ENCODE data around the gene PDXK. TPM values are rescaled to one million over a fixed set of nuclear protein-coding genes. Genes with fewer than 3 reads are reported as not detected.

The PDXK gene
- total RNA-seq, 1 donor from 2014 or later, result 92.4 TPM

GRCh38 chr21:43762303-43763128 is 43.6 kb downstream of the PDXK start:
- intact Hi-C loops (cut with micrococcal nuclease), result no loop called here

- intact Hi-C loops (cut with micrococcal nuclease), result no loop called here
Measured at GRCh38 chr21:43763901-43764523, 45.1 kb downstream of the PDXK start.

GRCh38 chr21:43764576-43765495 is 45.9 kb downstream of the PDXK start:
- intact Hi-C loops (cut with micrococcal nuclease), result no loop called here

GRCh38 chr21:43766734-43767497 is 48.0 kb downstream of the PDXK start:
- intact Hi-C loops (cut with micrococcal nuclease), result no loop called here

GRCh38 chr21:43767498-43767983 is 48.6 kb downstream of the PDXK start:
- intact Hi-C loops (cut with micrococcal nuclease), result no loop called here

GRCh38 chr21:43767984-43768867 is 49.3 kb downstream of the PDXK start:
- intact Hi-C loops (cut with micrococcal nuclease), result no loop called here

- intact Hi-C loops (cut with micrococcal nuclease), result no loop called here
Measured at GRCh38 chr21:43768868-43769167, 49.9 kb downstream of the PDXK start.

- intact Hi-C loops (cut with micrococcal nuclease), result no loop called here
Measured at GRCh38 chr21:43769325-43769958, 50.5 kb downstream of the PDXK start.

GRCh38 chr21:43770066-43770655 is 51.2 kb downstream of the PDXK start:
- intact Hi-C loops (cut with micrococcal nuclease), result no loop called here

GRCh38 chr21:43771199-43771675 is 52.3 kb downstream of the PDXK start:
- intact Hi-C loops (cut with micrococcal nuclease), result no loop called here

GRCh38 chr21:43771698-43772424 is 52.9 kb downstream of the PDXK start:
- intact Hi-C loops (cut with micrococcal nuclease), result no loop called here

- intact Hi-C loops (cut with micrococcal nuclease), result no loop called here
Measured at GRCh38 chr21:43772425-43772821, 53.5 kb downstream of the PDXK start.

GRCh38 chr21:43774163-43774562 is 55.2 kb downstream of the PDXK start:
- intact Hi-C loops (cut with micrococcal nuclease), result no loop called here

GRCh38 chr21:43775190-43775589 is 56.3 kb downstream of the PDXK start:
- intact Hi-C loops (cut with micrococcal nuclease), result loop anchor here (5.0 kb wide), 1 partner anchor 48 kb away; no protein-coding TSS in a partner anchor

GRCh38 chr21:43775795-43776430 is 57.0 kb downstream of the PDXK start, which contains the start of gene CSTB:
Gene CSTB (minus strand): TSS chr21:43776308. CDS start chr21:43776269, 39 bp downstream.
- intact Hi-C loops (cut with micrococcal nuclease), result loop anchor here (1.0 to 5.0 kb wide), 2 partner anchors 13 to 49 kb away; partner anchors contain the start of gene RRP1

- intact Hi-C loops (cut with micrococcal nuclease), result loop anchor here (5.0 kb wide), 1 partner anchor 51 kb away; no protein-coding TSS in a partner anchor
Measured at GRCh38 chr21:43777953-43778352, 59.0 kb downstream of the PDXK start.
